HG03064 (cell line): ENCODE measurements around the gene PPIP5K2.
A peak's percentile ranks its signal among the peaks of the same experiment; 100 is the strongest.
"Not testable (repeated sequence)": the region's sequence is repeated elsewhere in the genome, so short reads cannot be mapped to it uniquely, and the experiment has no call there.

Experiments
- ATAC-seq: cut with Tn5 transposase; IDR thresholded peaks from one replicate; pipeline ENCODE4 v1.9.1; 2021; ENCODE audit warnings: low read depth; ENCODE audit not compliant: unreplicated experiment

Gene PPIP5K2

GRCh38 chr5:103120607-103121200, 603 bp downstream of the PPIP5K2 start:
- no peak for ATAC-seq

- no peak for ATAC-seq
Observed at GRCh38 chr5:103122242-103122641, 2.1 kb downstream of the PPIP5K2 start.

- no peak for ATAC-seq
Observed at GRCh38 chr5:103126557-103126956, 6.5 kb downstream of the PPIP5K2 start.

GRCh38 chr5:103127292-103127817, 7.3 kb downstream of the PPIP5K2 start:
- ATAC-seq = no peak

- ATAC-seq = no peak
Observed at GRCh38 chr5:103128202-103128601, 8.1 kb downstream of the PPIP5K2 start.

GRCh38 chr5:103132684-103133083, 12.6 kb downstream of the PPIP5K2 start:
- no peak for ATAC-seq

GRCh38 chr5:103133231-103133630, 13.1 kb downstream of the PPIP5K2 start:
- no peak for ATAC-seq

GRCh38 chr5:103135461-103135860, 15.4 kb downstream of the PPIP5K2 start:
- no peak for ATAC-seq

GRCh38 chr5:103138202-103138690, 18.1 kb downstream of the PPIP5K2 start:
- no peak for ATAC-seq

GRCh38 chr5:103139264-103139865, 19.3 kb downstream of the PPIP5K2 start:
- peak; percentile 89 for ATAC-seq

- ATAC-seq = not testable (repeated sequence)
Observed at GRCh38 chr5:103142132-103142531, 22.0 kb downstream of the PPIP5K2 start.

GRCh38 chr5:103145196-103145595, 25.1 kb downstream of the PPIP5K2 start:
- ATAC-seq = no peak

- ATAC-seq = no peak
Observed at GRCh38 chr5:103148213-103148612, 28.1 kb downstream of the PPIP5K2 start.

- ATAC-seq = no peak
Observed at GRCh38 chr5:103151156-103151555, 31.1 kb downstream of the PPIP5K2 start.

GRCh38 chr5:103166706-103167105, 46.6 kb downstream of the PPIP5K2 start:
- no peak for ATAC-seq

- no peak for ATAC-seq
Observed at GRCh38 chr5:103174147-103174546, 54.0 kb downstream of the PPIP5K2 start.

GRCh38 chr5:103177543-103177942, 57.4 kb downstream of the PPIP5K2 start:
- ATAC-seq = no peak

GRCh38 chr5:103178167-103178566, 58.1 kb downstream of the PPIP5K2 start:
- no peak for ATAC-seq

GRCh38 chr5:103186152-103186551, 66.1 kb downstream of the PPIP5K2 start:
- no peak for ATAC-seq

GRCh38 chr5:103188436-103188835, 68.3 kb downstream of the PPIP5K2 start:
- no peak for ATAC-seq

- no peak for ATAC-seq
Observed at GRCh38 chr5:103203226-103203625, 83.1 kb downstream of the PPIP5K2 start.

GRCh38 chr5:103204990-103205389, 84.9 kb downstream of the PPIP5K2 start:
- not testable (repeated sequence) for ATAC-seq
